ENCODE measurements around the gene SLC9A4. TPM values are rescaled to one million over a fixed set of nuclear protein-coding genes. Genes with fewer than 3 reads are reported as not detected.

The SLC9A4 gene
- total and polyA plus RNA-seq, 9 of the 15 experiments (the other 6 are each of a cell fraction or from before 2014, with no cell fraction given): 0.04 to 0.15 (median 0.04) TPM; not detected in 5

GRCh38 chr2:102427249-102427648 is 45.8 kb upstream of the SLC9A4 start (continued):
- TF ChIP-seq STAT5A (IDR thresholded peaks at IDR 0.05; ENCODE audit: borderline replicate concordance, low read length) (no peak), HNRNPLL (IDR thresholded peaks at IDR 0.05; ENCODE audit: low read depth, low read length, poor library complexity, severe bottlenecking) (no peak), MGA (IDR thresholded peaks at IDR 0.05) (no peak), HIVEP1 (CRISPR knock-in tag; IDR thresholded peaks at IDR 0.05) (no peak), ATF4 (CRISPR knock-in tag; IDR thresholded peaks at IDR 0.05) (no peak), CREBBP (IDR thresholded peaks at IDR 0.05; ENCODE audit: low read depth, low read length) (no peak), MTA2 (IDR thresholded peaks at IDR 0.05; ENCODE audit: low read depth) (no peak), ZBTB12 (CRISPR knock-in tag; IDR thresholded peaks at IDR 0.05) (no peak), BCL6 (CRISPR knock-in tag; IDR thresholded peaks at IDR 0.05) (no peak), ZNF699 (CRISPR knock-in tag; IDR thresholded peaks at IDR 0.05; ENCODE audit: insufficient replicate concordance) (no peak), ZNF282 (CRISPR knock-in tag; IDR thresholded peaks at IDR 0.05) (no peak), ZNF217 (CRISPR knock-in tag; IDR thresholded peaks at IDR 0.05) (no peak)

Measured in K562 (cell line).